H1 (cell line): ENCODE measurements around the gene IRF4. TPM values are rescaled to one million over a fixed set of nuclear protein-coding genes. Genes with fewer than 3 reads are reported as not detected.

Source experiments
- CTCF ChIA-PET: fragments of 300-600 bp; sonication (Branson Sonifier 250); formaldehyde crosslinking; loops from one replicate; lab custom pipeline; 2021; ENCODE audit not compliant: partially characterized antibody; lab: Charles Lee
- POLR2A ChIA-PET: fragments of 300-600 bp; sonication (Branson Sonifier 250); formaldehyde crosslinking; loops from one replicate; lab custom pipeline; 2021; ENCODE audit warnings: inconsistent platforms; ENCODE audit not compliant: partially characterized antibody; lab: Charles Lee
- DNase-seq, 2 experiments: peaks; one replicate each; pipeline versions ENCODE4 v3.0.0 to v3.0.0-alpha.2; 2010 to 2022; ENCODE audit warnings: low spot score in 2 of 2, low read depth in 1 of 2, mixed read lengths in 1 of 2
- FAIRE-seq: peaks from 2 replicates; lab custom pipeline; 2011; peaks lifted over from hg19 to GRCh38; lab: Jason Lieb, UNC
- H2AFZ ChIP-seq: 2 replicates; pipeline ENCODE4 v1.8.1; 2012; ENCODE audit warnings: low read length, inconsistent platforms
- H2AK5ac ChIP-seq: 2 replicates; pipeline ENCODE4 v1.6.1; 2013; ENCODE audit warnings: low read depth, low read length
- H2BK120ac ChIP-seq: replicated peaks from 2 replicates; pipeline ENCODE3; 2013; ENCODE audit warnings: low read depth, low read length, inconsistent platforms
- H2BK12ac ChIP-seq: 2 replicates; pipeline ENCODE4 v1.6.1; 2013; ENCODE audit warnings: low read depth, low read length
- H2BK15ac ChIP-seq: 2 replicates; pipeline ENCODE4 v1.6.1; 2013; ENCODE audit warnings: low read length
- H2BK20ac ChIP-seq: 2 replicates; pipeline ENCODE4 v1.6.1; 2013; ENCODE audit warnings: low read length
- H2BK5ac ChIP-seq: 2 replicates; pipeline ENCODE4 v1.6.1; 2013; ENCODE audit warnings: low read depth, low read length
- H3K14ac ChIP-seq: 2 replicates; pipeline ENCODE4 v1.6.1; 2013; ENCODE audit warnings: inconsistent platforms; ENCODE audit not compliant: insufficient read length
- H3K18ac ChIP-seq: 2 replicates; pipeline ENCODE4 v1.6.1; 2013; ENCODE audit warnings: low read length; ENCODE audit errors: extremely low read depth
- H3K23ac ChIP-seq: 2 replicates; pipeline ENCODE4 v1.6.1; 2013; ENCODE audit warnings: inconsistent platforms; ENCODE audit not compliant: insufficient read length
- H3K23me2 ChIP-seq: 2 replicates; pipeline ENCODE4 v1.6.1; 2013; ENCODE audit warnings: low read depth, low read length
- H3K27ac ChIP-seq: 2 replicates; pipeline ENCODE4 v1.6.1; 2011; ENCODE audit warnings: low read depth, low read length, inconsistent platforms
- H3K27me3 ChIP-seq, 4 experiments: replicated peaks in 1 of 4; 1 replicate in 1 of 4; 2 replicates in 3 of 4; pipeline versions ENCODE4 v1.6.1 to v1.8.1; 2011 to 2013; ENCODE audit warnings: low read length in 3 of 4, mild to moderate bottlenecking in 3 of 4, inconsistent platforms in 2 of 4, mixed read lengths in 2 of 4, moderate library complexity in 1 of 4; ENCODE audit not compliant: control insufficient read depth in 3 of 4, insufficient read depth in 3 of 4; ENCODE audit errors: extremely low read depth in 1 of 4
- H3K36me3 ChIP-seq, 4 experiments: 2 replicates each; pipeline versions ENCODE4 v1.6.1 to v1.8.1; 2011 to 2013; ENCODE audit warnings: mild to moderate bottlenecking in 4 of 4, low read length in 3 of 4, moderate library complexity in 2 of 4, control low read depth in 1 of 4, inconsistent platforms in 1 of 4; ENCODE audit not compliant: insufficient read depth in 4 of 4, control insufficient read depth in 2 of 4
- H3K4ac ChIP-seq: replicated peaks from 2 replicates; pipeline ENCODE3; 2013; ENCODE audit warnings: low read length, low read depth, mixed read lengths, inconsistent platforms; ENCODE audit not compliant: insufficient read length
- H3K4me1 ChIP-seq, 4 experiments: replicated peaks in 1 of 4; 1 replicate in 1 of 4; 2 replicates in 3 of 4; pipeline versions ENCODE4 v1.6.1 to v1.8.1; 2011 to 2013; ENCODE audit warnings: low read length in 3 of 4, inconsistent platforms in 2 of 4, mixed read lengths in 1 of 4; ENCODE audit not compliant: insufficient read depth in 4 of 4, control insufficient read depth in 3 of 4
- H3K4me2 ChIP-seq, 2 experiments: 2 replicates each; pipeline versions ENCODE4 v1.6.1 to v1.8.1; 2011 to 2013; ENCODE audit warnings: low read depth in 2 of 2, low read length in 2 of 2, control low read depth in 1 of 2, inconsistent platforms in 1 of 2, mild to moderate bottlenecking in 1 of 2; ENCODE audit not compliant: insufficient read depth in 1 of 2
- H3K4me3 ChIP-seq, 4 experiments: fragments of 200-600, 300-600 bp in 1 of 4; sonication (generic), shearing (Covaris generic), sonication (Bioruptor Twin) in 1 of 4; 2 replicates each; pipeline versions ENCODE4 v1.5.1 to v1.8.1; 2011 to 2016; ENCODE audit warnings: low read length in 4 of 4, low read depth in 3 of 4, control low read depth in 2 of 4, inconsistent platforms in 2 of 4, mild to moderate bottlenecking in 2 of 4, mixed read lengths in 1 of 4, moderate library complexity in 1 of 4; ENCODE audit not compliant: insufficient read depth in 2 of 4; ENCODE audit errors: extremely low read depth in 1 of 4
- H3K56ac ChIP-seq: replicated peaks from 2 replicates; pipeline ENCODE3; 2013; ENCODE audit warnings: low read depth, mild to moderate bottlenecking, mixed read lengths, low read length, inconsistent platforms; ENCODE audit not compliant: insufficient read length
- H3K79me1 ChIP-seq: 2 replicates; pipeline ENCODE4 v1.6.1; 2013; ENCODE audit warnings: low read depth, low read length, control low read depth
- H3K79me2 ChIP-seq, 2 experiments: 2 replicates each; pipeline versions ENCODE4 v1.6.1 to v1.8.1; 2012 to 2013; ENCODE audit warnings: low read length in 2 of 2, mild to moderate bottlenecking in 2 of 2, inconsistent platforms in 1 of 2; ENCODE audit not compliant: insufficient read depth in 2 of 2, control insufficient read depth in 1 of 2
- H3K9ac ChIP-seq, 4 experiments: replicated peaks in 1 of 4; 1 replicate in 1 of 4; 2 replicates in 3 of 4; pipeline versions ENCODE4 v1.6.1 to v1.8.1; 2011 to 2013; ENCODE audit warnings: low read depth in 3 of 4, low read length in 3 of 4, control low read depth in 2 of 4, mild to moderate bottlenecking in 2 of 4, moderate library complexity in 2 of 4, inconsistent platforms in 1 of 4; ENCODE audit errors: extremely low read depth in 1 of 4
- H3K9me3 ChIP-seq, 2 experiments: 2 replicates each; pipeline versions ENCODE4 v1.6.1 to v1.8.1; 2012 to 2013; ENCODE audit warnings: mild to moderate bottlenecking in 2 of 2, moderate library complexity in 2 of 2, control low read depth in 1 of 2, inconsistent platforms in 1 of 2, low read depth in 1 of 2, low read length in 1 of 2, mixed read lengths in 1 of 2; ENCODE audit not compliant: insufficient read depth in 2 of 2
- H4K20me1 ChIP-seq, 2 experiments: replicated peaks in 1 of 2; 2 replicates each; pipeline versions ENCODE3 to v1.8.1; 2011 to 2013; ENCODE audit warnings: inconsistent platforms in 2 of 2, low read length in 2 of 2, mild to moderate bottlenecking in 1 of 2; ENCODE audit not compliant: insufficient read depth in 2 of 2, control insufficient read depth in 1 of 2
- H4K5ac ChIP-seq: 2 replicates; pipeline ENCODE4 v1.6.1; 2013; ENCODE audit warnings: low read length, low read depth, mixed read lengths, inconsistent platforms; ENCODE audit not compliant: insufficient read length
- H4K8ac ChIP-seq: 2 replicates; pipeline ENCODE4 v1.8.0; 2013; ENCODE audit warnings: mild to moderate bottlenecking, moderate library complexity, low read length, inconsistent platforms; ENCODE audit not compliant: insufficient read depth; ENCODE audit errors: extremely low read depth
- H4K91ac ChIP-seq: replicated peaks from 2 replicates; pipeline ENCODE3; 2013; ENCODE audit warnings: low read length, mixed read lengths, inconsistent platforms; ENCODE audit not compliant: insufficient read length
- CHD1 ChIP-seq: IDR thresholded peaks from 2 replicates; pipeline ENCODE4 v1.6.1; 2012; ENCODE audit warnings: low read depth, low read length, improper control_type of control experiment
- KDM1A ChIP-seq: fragments of 200-600, 300-600 bp; sonication (generic); IDR thresholded peaks from 2 replicates; pipeline ENCODE4 v1.7.1; 2016; ENCODE audit warnings: mild to moderate bottlenecking, low read length, borderline replicate concordance
- MAFK ChIP-seq: IDR thresholded peaks from 2 replicates; pipeline ENCODE4 v1.6.1; 2012; ENCODE audit warnings: low read depth, mild to moderate bottlenecking, improper control_type of control experiment, low read length
- RAD21 ChIP-seq, 2 experiments: IDR thresholded peaks in 1 of 2; conservative IDR thresholded peaks in 1 of 2; 2 replicates each; pipeline ENCODE4 v1.6.1; 2011; ENCODE audit warnings: low read depth in 2 of 2, low read length in 2 of 2, improper control_type of control experiment in 1 of 2, inconsistent platforms in 1 of 2, mild to moderate bottlenecking in 1 of 2, moderate library complexity in 1 of 2
- SIN3A ChIP-seq, 2 experiments: IDR thresholded peaks in 1 of 2; conservative IDR thresholded peaks in 1 of 2; 2 replicates each; pipeline ENCODE4 v1.6.1; 2011 to 2012; ENCODE audit warnings: low read length in 2 of 2, improper control_type of control experiment in 1 of 2, low read depth in 1 of 2, mild to moderate bottlenecking in 1 of 2
- SUZ12 ChIP-seq: fragments of 200-600 bp; sonication (generic); IDR thresholded peaks from 2 replicates; pipeline ENCODE4 v1.6.1; 2012; ENCODE audit warnings: mild to moderate bottlenecking, inconsistent platforms, low read length, moderate library complexity, mixed read lengths
- TBP ChIP-seq: IDR thresholded peaks from 2 replicates; pipeline ENCODE4 v1.6.1; 2011; ENCODE audit warnings: low read depth, low read length, improper control_type of control experiment
- TCF12 ChIP-seq: IDR thresholded peaks from 2 replicates; pipeline ENCODE4 v1.6.1; 2011; ENCODE audit warnings: low read depth, mild to moderate bottlenecking, low read length
- TEAD4 ChIP-seq: IDR thresholded peaks from 2 replicates; pipeline ENCODE4 v1.6.1; 2012; ENCODE audit warnings: low read depth, low read length, inconsistent platforms, mixed read lengths
- WGBS, 2 experiments: shearing (Covaris generic) in 1 of 2; methylation state at CpG; one replicate each; pipeline versions ENCODE4 v1.1.6 to v1.1.7; 2013 to 2015; ENCODE audit warnings: low lambda C conversion rate in 2 of 2, mixed read lengths in 2 of 2, inconsistent platforms in 1 of 2, low coverage in 1 of 2, missing lambda C conversion rate in 1 of 2; ENCODE audit not compliant: insufficient replicate concordance in 2 of 2, insufficient coverage in 1 of 2, insufficient read length in 1 of 2; ENCODE audit errors: extremely low coverage in 1 of 2, missing lambda C conversion rate in 1 of 2; 5-methylcytosine and 5-hydroxymethylcytosine counted together
- polyA plus RNA-seq, 7 experiments: library from polyadenylated mRNA; depleted of rRNA in 3 of 7; stranded (reverse) in 5 of 7; unstranded in 2 of 7; fragments of >200 nt in 5 of 7; fragments of 200-250 nt in 2 of 7; gene quantifications; 1 replicate in 5 of 7; 2 replicates in 1 of 7; 4 replicates in 1 of 7; pipeline versions ENCODE4 v1.2.1 to v1.2.3, GENCODE V29; 2011 to 2013; ENCODE audit warnings: missing spikeins in 2 of 7, mixed read lengths in 2 of 7
- total RNA-seq: library from RNA; stranded (reverse); fragmentation: NEBNext Ultra II Directional; extraction: Animal tissue kit (Norgen Biotek cat#: 25700); gene quantifications from 2 replicates; pipeline ENCODE4 v1.2.1, GENCODE V29; 2021
- TF ChIP-seq, protein P1 (sequence below): IDR thresholded peaks from 2 replicates; pipeline ENCODE4 v1.6.1; 2012; ENCODE audit warnings: inconsistent platforms

IRF4 gene
- total and polyA plus RNA-seq, 2 of the 8 experiments (the other 6 are each of a cell fraction or from before 2014, with no cell fraction given) = 0.77 to 2.1 TPM

DNA sequence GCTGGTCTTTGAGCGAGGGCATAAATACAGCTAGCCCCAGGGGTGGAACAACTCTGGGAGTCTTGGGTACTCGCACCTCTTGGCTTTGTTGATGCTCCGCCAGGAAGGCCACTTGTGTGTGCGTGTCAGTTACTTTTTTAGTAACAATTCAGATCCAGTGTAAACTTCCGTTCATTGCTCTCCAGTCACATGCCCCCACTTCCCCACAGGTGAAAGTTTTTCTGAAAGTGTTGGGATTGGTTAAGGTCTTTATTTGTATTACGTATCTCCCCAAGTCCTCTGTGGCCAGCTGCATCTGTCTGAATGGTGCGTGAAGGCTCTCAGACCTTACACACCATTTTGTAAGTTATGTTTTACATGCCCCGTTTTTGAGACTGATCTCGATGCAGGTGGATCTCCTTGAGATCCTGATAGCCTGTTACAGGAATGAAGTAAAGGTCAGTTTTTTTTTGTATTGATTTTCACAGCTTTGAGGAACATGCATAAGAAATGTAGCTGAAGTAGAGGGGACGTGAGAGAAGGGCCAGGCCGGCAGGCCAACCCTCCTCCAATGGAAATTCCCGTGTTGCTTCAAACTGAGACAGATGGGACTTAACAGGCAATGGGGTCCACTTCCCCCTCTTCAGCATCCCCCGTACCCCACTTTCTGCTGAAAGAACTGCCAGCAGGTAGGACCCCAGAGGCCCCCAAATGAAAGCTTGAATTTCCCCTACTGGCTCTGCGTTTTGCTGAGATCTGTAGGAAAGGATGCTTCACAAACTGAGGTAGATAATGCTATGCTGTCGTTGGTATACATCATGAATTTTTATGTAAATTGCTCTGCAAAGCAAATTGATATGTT lies 19.2 kb downstream of the IRF4 start:
- H2BK120ac ChIP-seq = no peak overlapping the region
- no peak overlapping the region for H4K91ac ChIP-seq
- DNase-seq (no peak), FAIRE-seq (no peak)
- no peak overlapping the region for H2BK15ac ChIP-seq
- WGBS, 2 experiments = 89% methylated on average over 15 of the region's 15 CpGs; no CpG with 5 or more reads in 1 of the 2 experiments
- H4K8ac ChIP-seq = no peak overlapping the region
- POLR2A ChIA-PET = no interaction called here
- no peak overlapping the region for H2BK12ac ChIP-seq
- no peak overlapping the region for H3K14ac ChIP-seq
- H2AFZ ChIP-seq = no peak overlapping the region
- H3K79me1 ChIP-seq = no peaks in the 10 kb centered on the region
- no peak overlapping the region for H4K5ac ChIP-seq
- TF ChIP-seq, protein P1, sequence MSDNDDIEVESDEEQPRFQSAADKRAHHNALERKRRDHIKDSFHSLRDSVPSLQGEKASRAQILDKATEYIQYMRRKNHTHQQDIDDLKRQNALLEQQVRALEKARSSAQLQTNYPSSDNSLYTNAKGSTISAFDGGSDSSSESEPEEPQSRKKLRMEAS = no peak
- TF ChIP-seq CHD1 (no peak), TCF12 (no peak), TBP (no peak), MAFK (no peak), RAD21 (IDR thresholded peaks at IDR 0.05 in 1 of 2, conservative IDR thresholded peaks at IDR 0.05 in 1 of 2; ENCODE audit: low read depth in 2 of 2, low read length in 2 of 2) (no peak), TEAD4 (no peak), SIN3A (conservative IDR thresholded peaks at IDR 0.05 in 1 of 2, IDR thresholded peaks at IDR 0.05 in 1 of 2; ENCODE audit: low read depth in 1 of 2, low read length in 2 of 2) (no peak), KDM1A (no peak), SUZ12 (no peak)
- no peak overlapping the region; a peak in 1 of 7 replicates for H3K9ac ChIP-seq
- H3K18ac ChIP-seq = no peak overlapping the region
- H3K4ac ChIP-seq = no peak overlapping the region
- no peaks in the 10 kb centered on the region; a peak in 1 of 8 replicates for H3K36me3 ChIP-seq
- no peak overlapping the region for H3K56ac ChIP-seq
- H3K9me3 ChIP-seq = peaks cover 0 to 4% of the 10 kb centered on the region in 2 experiments; a peak in 1 of 4 replicates
- CTCF ChIA-PET = interaction anchor here (0.6 to 5.7 kb wide), 13 partner anchors 8 to 339 kb away, joined by 3 to 35 read pairs (median 4); no protein-coding TSS in a partner anchor
- no peak overlapping the region for H3K4me3 ChIP-seq
- no peak overlapping the region for H2BK5ac ChIP-seq
- no peak overlapping the region for H3K27ac ChIP-seq
- H3K4me1 ChIP-seq = peaks cover 0 to 4% (median 0%) of the 10 kb centered on the region in 4 experiments; a peak in 1 of 7 replicates
- no peaks in the 10 kb centered on the region for H3K79me2 ChIP-seq
- H3K4me2 ChIP-seq = no peak overlapping the region
- H4K20me1 ChIP-seq = no peaks in the 10 kb centered on the region
- H3K27me3 ChIP-seq = no peaks in the 10 kb centered on the region
- no peak overlapping the region for H3K23ac ChIP-seq
- H2AK5ac ChIP-seq = no peak overlapping the region
- H3K23me2 ChIP-seq = no peaks in the 10 kb centered on the region
- no peak overlapping the region for H2BK20ac ChIP-seq
